GM12892 (cell line): ENCODE measurements around the gene AATF.

ENCODE experiments used
- POLR2A ChIP-seq: IDR thresholded peaks from 2 replicates; pipeline ENCODE4 v1.6.1; 2011; ENCODE audit warnings: low read depth, low read length, control low read depth
- POLR2AphosphoS5 ChIP-seq: IDR thresholded peaks from 2 replicates; pipeline ENCODE4 v1.6.1; 2011; ENCODE audit warnings: low read depth, low read length, control low read depth
- TAF1 ChIP-seq: IDR thresholded peaks from 2 replicates; pipeline ENCODE4 v1.6.1; 2011; ENCODE audit warnings: low read depth, mild to moderate bottlenecking, control low read depth, low read length, borderline replicate concordance

DNA sequence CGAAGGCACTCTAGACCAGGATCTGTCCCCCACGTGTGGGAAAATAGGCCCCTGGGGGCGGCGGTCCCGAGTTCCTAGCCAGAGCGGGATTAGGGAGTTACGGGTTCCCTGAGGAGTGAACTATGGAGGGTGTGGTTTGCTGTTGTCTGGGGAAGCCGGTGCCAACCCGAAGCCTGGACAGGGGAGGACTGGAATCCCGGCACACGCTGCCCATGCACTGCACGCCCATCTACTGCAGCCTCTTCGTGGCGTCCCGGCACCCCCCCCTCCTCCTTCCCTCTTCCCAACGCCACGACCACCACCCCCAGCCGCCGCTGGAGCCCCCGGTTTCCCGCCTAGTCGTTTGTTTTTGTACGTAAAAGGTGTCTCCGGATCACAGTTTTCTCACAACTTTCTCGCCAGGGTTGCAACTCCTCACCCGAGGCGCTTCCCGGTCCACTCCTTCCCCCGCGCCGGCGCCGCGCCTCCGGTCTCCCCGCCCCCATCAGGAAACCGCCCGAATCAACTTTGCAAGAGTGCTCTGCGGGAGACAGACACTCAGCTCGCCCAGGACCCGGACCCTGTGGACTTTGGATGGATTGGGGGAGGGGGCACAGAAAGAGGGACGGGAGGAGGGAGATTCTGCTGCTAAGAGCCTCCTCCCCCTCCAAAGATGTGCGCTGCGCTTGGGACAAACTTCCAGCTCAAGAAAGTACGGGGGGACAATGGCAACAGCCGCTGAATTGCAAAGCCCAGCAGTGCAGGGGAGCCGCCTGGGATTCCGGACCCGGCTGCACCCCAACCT is 12.9 kb upstream of the AATF start:
- no peak for TF ChIP-seq POLR2A
- no peak for TF ChIP-seq POLR2AphosphoS5
- no peak for TF ChIP-seq TAF1
